ENCODE results near the gene DCP1A.

Gene DCP1A

DNA sequence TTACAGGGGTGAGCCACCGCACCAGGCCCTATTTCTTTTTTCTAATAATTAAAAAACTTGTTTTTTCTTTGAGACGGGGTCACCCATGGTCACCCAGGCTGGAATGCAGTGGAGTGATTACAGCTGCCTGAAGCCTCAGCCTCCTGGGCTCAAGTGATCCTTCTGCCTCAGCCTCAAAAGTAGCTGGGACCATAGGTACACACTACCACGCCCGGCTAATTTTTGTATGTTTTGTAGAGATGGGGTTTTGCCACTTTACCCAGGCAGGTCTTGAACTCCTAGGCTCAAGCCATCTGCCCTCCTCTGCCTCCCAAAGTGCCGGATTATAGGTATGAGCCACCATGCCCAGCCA is 90.7 kb downstream of the DCP1A start:
- Histone ChIP-seq H3K27ac (replicated peaks) (no peak overlapping the region; the same call in 1 of the 2 replicates), H3K27me3 (ENCODE audit: insufficient read depth, poor library complexity, severe bottlenecking) (no peaks in the 10 kb centered on the region), H3K4me3 (replicated peaks; ENCODE audit: insufficient read depth, low read length) (no peak overlapping the region)
- no peak for TF ChIP-seq GABPA (IDR thresholded peaks at IDR 0.05; ENCODE audit: low read depth)
- TF ChIP-seq, protein P1, sequence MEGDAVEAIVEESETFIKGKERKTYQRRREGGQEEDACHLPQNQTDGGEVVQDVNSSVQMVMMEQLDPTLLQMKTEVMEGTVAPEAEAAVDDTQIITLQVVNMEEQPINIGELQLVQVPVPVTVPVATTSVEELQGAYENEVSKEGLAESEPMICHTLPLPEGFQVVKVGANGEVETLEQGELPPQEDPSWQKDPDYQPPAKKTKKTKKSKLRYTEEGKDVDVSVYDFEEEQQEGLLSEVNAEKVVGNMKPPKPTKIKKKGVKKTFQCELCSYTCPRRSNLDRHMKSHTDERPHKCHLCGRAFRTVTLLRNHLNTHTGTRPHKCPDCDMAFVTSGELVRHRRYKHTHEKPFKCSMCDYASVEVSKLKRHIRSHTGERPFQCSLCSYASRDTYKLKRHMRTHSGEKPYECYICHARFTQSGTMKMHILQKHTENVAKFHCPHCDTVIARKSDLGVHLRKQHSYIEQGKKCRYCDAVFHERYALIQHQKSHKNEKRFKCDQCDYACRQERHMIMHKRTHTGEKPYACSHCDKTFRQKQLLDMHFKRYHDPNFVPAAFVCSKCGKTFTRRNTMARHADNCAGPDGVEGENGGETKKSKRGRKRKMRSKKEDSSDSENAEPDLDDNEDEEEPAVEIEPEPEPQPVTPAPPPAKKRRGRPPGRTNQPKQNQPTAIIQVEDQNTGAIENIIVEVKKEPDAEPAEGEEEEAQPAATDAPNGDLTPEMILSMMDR (IDR thresholded peaks at IDR 0.05; ENCODE audit: insufficient read depth, low read length) = no peak
- no peak for TF ChIP-seq POLR2AphosphoS5 (IDR thresholded peaks at IDR 0.05; ENCODE audit: low read depth)
- TF ChIP-seq SPI1 (IDR thresholded peaks at IDR 0.05; ENCODE audit: borderline replicate concordance, low read depth) = no peak
- TF ChIP-seq, protein P2, sequence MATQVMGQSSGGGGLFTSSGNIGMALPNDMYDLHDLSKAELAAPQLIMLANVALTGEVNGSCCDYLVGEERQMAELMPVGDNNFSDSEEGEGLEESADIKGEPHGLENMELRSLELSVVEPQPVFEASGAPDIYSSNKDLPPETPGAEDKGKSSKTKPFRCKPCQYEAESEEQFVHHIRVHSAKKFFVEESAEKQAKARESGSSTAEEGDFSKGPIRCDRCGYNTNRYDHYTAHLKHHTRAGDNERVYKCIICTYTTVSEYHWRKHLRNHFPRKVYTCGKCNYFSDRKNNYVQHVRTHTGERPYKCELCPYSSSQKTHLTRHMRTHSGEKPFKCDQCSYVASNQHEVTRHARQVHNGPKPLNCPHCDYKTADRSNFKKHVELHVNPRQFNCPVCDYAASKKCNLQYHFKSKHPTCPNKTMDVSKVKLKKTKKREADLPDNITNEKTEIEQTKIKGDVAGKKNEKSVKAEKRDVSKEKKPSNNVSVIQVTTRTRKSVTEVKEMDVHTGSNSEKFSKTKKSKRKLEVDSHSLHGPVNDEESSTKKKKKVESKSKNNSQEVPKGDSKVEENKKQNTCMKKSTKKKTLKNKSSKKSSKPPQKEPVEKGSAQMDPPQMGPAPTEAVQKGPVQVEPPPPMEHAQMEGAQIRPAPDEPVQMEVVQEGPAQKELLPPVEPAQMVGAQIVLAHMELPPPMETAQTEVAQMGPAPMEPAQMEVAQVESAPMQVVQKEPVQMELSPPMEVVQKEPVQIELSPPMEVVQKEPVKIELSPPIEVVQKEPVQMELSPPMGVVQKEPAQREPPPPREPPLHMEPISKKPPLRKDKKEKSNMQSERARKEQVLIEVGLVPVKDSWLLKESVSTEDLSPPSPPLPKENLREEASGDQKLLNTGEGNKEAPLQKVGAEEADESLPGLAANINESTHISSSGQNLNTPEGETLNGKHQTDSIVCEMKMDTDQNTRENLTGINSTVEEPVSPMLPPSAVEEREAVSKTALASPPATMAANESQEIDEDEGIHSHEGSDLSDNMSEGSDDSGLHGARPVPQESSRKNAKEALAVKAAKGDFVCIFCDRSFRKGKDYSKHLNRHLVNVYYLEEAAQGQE (IDR thresholded peaks at IDR 0.05; ENCODE audit: insufficient replicate concordance, low read depth) = no peak
- DNase-seq (ENCODE audit: low read depth in 1 of 2, low spot score in 1 of 2) = no peak

DNA sequence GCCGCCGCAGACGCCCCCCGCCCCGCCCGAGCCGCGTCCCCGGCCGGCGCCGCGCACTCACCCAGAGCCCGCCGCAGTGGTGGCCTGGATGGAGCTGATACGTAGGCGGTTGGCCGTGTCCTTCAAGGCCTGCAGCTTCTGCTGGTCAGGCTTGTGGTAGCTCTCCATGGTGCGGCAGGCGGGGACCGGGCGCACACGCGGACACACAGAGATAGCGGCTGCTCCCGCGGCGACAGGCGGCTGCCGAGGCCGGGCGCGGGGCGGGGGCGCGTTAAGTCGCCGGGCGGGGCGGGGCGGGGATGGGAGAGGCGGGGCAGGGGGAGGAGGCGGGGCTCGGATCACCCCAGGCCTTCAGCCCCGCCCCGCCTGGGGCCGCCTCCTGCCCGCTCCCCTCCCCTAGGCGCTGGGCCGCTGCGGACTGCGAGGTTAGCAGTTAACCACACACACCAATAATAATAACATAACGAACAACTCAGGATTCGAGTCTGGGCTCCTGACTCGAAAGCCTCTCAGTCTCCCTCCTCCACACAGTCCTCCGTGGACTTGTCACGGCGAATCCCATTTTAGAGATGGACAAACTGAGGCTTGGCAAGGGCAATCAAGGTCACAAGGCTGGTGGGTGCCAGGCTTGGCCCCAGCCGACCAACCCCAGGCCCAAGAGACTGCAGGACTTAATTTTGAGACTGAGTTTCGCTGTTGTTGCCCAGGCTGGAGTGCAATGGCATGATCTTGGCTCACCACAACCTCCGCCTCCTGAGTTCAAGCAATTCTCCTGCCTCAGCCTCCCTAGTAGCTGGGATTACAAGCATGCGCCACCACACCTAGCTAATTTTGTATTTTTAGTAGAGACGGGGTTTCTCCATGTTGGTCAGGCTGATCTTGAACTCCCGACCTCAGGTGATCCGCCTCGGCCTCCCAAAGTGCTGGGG is 91.3 kb downstream of the DCP1A start, which contains the start of gene TKT:
TSS of gene TKT (minus strand) at position 248 of the 929 bp plus-strand sequence. CDS start at position 168, 80 bp downstream.
- peak; percentile 80 to 87 for DNase-seq (ENCODE audit: low read depth in 1 of 2, low spot score in 1 of 2)
- Histone ChIP-seq H3K27ac (replicated peaks) (peak within 1 kb of the TSS; percentile 96), H3K27me3 (ENCODE audit: insufficient read depth, poor library complexity, severe bottlenecking) (no peaks in the 10 kb centered on the region), H3K4me3 (replicated peaks; ENCODE audit: insufficient read depth, low read length) (peak within 1 kb of the TSS; percentile 85)
- TF ChIP-seq GABPA (IDR thresholded peaks at IDR 0.05; ENCODE audit: low read depth) (no peak), POLR2AphosphoS5 (IDR thresholded peaks at IDR 0.05; ENCODE audit: low read depth) (peak; percentile 93), SPI1 (IDR thresholded peaks at IDR 0.05; ENCODE audit: borderline replicate concordance, low read depth) (no peak)
- TF ChIP-seq, protein P2 (IDR thresholded peaks at IDR 0.05; ENCODE audit: insufficient replicate concordance, low read depth) = peak; percentile 86
- TF ChIP-seq, protein P1 (IDR thresholded peaks at IDR 0.05; ENCODE audit: insufficient read depth, low read length) = no peak

DNA sequence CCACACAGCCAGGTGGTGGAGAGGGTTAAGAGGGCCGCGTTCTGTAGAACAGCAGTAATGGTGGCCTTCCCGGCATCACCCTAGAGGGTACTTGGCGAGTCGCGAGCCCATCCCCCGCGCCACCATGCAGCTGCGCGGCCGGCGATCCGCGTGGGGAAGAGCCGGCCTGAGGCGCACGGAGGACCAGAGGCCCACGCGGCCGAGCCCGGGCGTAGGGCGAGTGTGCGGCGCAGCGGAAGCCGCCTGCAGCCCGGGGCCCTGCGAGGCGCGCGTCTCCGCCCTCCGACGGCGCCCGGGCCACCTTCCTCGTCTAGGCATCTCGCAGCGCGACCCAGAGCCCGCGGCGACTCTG is 91.9 kb downstream of the DCP1A start:
- Histone ChIP-seq H3K4me3 (replicated peaks; ENCODE audit: insufficient read depth, low read length) (peak overlapping the region; percentile 85), H3K27me3 (ENCODE audit: insufficient read depth, poor library complexity, severe bottlenecking) (no peaks in the 10 kb centered on the region), H3K27ac (replicated peaks) (peak overlapping the region; percentile 96)
- peak in 1 of 2 experiments; percentile 49 for DNase-seq (ENCODE audit: low read depth in 1 of 2, low spot score in 1 of 2)
- TF ChIP-seq POLR2AphosphoS5 (IDR thresholded peaks at IDR 0.05; ENCODE audit: low read depth) (no peak), GABPA (IDR thresholded peaks at IDR 0.05; ENCODE audit: low read depth) (no peak), SPI1 (IDR thresholded peaks at IDR 0.05; ENCODE audit: borderline replicate concordance, low read depth) (no peak)
- TF ChIP-seq, protein P2 (IDR thresholded peaks at IDR 0.05; ENCODE audit: insufficient replicate concordance, low read depth) = no peak
- TF ChIP-seq, protein P1 (IDR thresholded peaks at IDR 0.05; ENCODE audit: insufficient read depth, low read length) = no peak
